ENCODE results near the gene METTL4.
A peak's percentile ranks its signal among the peaks of the same experiment; 100 is the strongest.

The METTL4 gene

GRCh38 chr18:2571200-2572170 lies at the start of gene METTL4, which contains the start of gene NDC80:
METTL4 (minus strand) TSS chr18:2571505; CDS start chr18:2567216, 4,289 bp downstream.
NDC80 (plus strand) TSS chr18:2571557; CDS start chr18:2572986, 1,429 bp downstream.
- peak; percentile 93 for DNase-seq

DNA sequence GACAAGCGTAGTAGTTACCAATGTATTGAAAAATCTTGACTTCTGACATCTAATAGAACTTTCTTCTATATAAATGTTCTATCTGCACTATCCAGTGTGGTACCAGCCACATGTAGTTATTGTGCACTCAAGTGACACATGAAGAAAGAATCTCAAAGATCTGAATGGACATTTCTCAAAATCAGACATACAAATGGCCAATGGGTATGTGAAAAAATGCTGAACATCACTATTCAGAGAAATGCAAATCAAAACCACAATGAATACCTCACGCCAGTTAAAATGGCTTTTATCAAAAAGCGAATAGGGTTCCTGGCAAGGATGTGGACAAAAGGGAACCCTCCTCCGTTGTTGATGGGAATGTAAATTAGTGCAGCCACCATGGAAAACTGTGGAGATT lies 46.7 kb upstream of the METTL4 start:
- no peak for DNase-seq

DNA sequence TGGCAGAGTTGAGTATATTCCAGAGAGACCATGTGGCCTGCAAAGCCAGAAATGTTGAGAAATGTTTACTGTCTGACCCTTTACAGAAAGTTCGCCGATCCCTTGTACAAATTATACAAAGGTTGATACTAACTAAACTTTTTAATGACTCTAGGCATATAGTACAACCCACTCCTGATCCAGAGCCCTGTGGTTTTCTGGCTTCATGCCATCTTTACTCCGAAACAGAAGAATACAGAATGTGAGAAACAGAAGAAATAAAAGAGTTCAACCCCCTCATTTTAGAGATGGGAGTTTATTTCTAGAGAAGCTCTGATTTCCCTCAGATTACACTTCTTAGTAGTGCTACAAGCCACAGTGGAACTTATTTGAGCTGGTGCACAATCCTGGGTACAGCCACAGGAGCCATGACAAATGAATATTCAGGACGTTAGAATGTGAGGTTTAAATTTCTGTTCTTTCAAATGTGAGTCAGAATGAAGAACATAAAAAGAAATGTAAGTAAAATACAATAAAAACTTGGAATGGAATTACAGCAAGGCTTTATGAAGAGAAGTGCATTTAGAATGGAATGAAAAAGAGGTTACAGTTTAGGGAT lies 46.2 kb upstream of the METTL4 start:
- no peak for DNase-seq

DNA sequence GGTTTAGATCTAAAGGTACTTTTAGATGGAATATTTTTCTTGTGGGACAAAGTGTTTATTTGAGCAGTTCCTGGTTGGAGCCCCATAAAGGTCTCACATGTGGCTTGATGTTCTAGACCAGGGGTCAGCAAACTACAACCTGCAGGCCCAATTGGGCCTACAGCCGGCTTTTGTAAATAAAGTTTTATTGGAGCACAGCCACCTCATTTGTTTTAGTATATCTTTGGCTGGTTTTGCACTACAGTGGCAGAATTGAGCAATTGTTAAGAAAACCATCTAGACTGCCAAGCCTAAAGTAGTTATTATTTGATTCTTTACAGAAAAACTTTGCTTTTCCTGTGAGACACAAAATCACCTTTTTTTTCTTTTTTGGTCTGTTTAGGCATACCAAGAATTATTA lies 41.7 kb upstream of the METTL4 start:
- no peak for DNase-seq

DNA sequence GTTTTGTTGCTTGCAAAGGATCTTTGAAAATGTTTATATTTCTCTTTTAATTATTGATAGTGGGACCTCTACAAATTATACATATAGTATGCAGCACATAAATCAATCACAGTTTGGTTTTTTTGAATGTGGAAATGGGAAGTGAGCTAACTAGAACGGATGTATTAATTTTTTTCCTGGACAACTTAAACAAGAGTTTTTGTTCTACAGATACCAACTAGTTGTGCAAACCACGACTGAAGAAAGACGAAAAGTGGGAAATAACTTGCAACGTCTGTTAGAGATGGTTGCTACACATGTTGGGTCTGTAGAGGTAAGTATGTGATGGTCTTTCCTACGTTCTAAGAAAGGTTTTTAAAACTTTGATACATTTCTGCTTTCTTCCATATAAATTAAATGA lies 39.2 kb upstream of the METTL4 start:
- no peak for DNase-seq

GRCh38 chr18:2609604-2610003 lies 38.3 kb upstream of the METTL4 start:
- DNase-seq = no peak

DNA sequence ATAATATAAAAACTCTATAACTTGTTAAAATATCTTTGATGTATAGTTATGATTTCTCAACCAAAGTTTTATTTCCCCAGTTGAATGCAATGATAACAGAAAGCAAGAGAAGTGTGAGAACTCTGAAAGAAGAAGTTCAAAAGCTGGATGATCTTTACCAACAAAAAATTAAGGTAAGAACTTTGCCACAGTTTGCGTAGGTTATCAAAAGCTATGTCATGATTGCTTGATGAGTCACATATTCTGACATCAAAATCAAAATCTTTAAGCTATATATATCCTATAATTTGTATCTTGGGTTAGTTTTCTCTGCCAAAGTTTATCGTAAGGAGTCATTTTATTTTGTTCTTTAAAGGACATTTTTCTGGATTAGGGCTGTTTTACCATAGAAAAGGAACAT lies 35.0 kb upstream of the METTL4 start:
- no peak for DNase-seq

GRCh38 chr18:2602844-2603243 lies 31.5 kb upstream of the METTL4 start:
- no peak for DNase-seq

DNA sequence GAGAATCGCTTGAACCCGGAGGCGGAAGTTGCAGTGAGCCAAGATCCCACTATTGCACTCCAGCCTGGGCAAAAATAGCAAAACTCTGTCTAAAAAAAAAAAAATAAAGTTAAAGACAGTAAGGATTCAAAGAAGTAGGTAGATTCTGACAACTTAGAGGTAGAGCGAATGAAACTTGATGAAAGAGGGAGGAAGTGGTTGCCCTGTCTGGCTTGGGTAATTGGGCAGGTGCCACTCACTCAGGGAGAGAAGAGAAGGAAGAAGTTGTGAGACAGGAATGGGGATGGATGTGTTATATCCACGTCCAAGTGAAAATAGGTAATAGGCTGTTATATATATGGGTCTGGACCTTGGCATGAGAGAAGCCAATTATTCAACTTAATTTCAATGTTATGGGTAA lies 26.3 kb upstream of the METTL4 start:
- DNase-seq = no peak

- DNase-seq = no peak
Observed at GRCh38 chr18:2590303-2590702, 19.0 kb upstream of the METTL4 start.

GRCh38 chr18:2589345-2590068 lies 18.2 kb upstream of the METTL4 start:
- DNase-seq = no peak

DNA sequence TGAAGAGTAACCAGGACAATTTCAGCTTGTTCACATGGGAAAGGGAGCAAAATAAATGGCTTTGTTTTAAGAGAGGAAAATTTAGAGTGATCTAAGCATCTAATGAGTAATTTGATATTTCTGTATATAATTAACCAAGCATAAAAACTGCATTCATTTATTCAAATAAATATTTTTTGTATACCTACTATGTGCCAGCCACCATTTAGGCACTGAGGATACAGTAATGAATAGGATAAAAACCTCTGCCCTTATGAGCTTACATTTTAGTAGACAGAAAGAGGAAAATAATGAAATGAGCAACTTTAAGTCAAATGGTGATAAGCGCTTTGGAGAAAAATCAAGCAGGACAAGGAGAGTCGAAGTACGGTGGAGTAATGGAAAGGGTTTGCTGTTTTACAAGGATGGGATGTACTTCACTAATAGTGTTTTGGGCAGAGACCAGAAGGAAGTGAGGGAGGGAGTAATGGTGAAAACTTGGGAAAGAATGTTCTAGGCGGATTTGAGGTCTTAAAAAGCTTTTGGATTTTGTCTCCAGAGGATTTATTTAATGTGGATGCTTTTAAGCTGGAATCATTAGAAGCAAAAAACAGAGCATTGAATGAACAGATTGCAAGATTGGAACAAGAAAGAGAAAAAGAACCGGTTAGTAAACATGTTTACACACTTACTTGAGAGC lies 17.5 kb upstream of the METTL4 start:
- DNase-seq = no peak

- no peak for DNase-seq
Observed at GRCh38 chr18:2587788-2588187, 16.5 kb upstream of the METTL4 start.

DNA sequence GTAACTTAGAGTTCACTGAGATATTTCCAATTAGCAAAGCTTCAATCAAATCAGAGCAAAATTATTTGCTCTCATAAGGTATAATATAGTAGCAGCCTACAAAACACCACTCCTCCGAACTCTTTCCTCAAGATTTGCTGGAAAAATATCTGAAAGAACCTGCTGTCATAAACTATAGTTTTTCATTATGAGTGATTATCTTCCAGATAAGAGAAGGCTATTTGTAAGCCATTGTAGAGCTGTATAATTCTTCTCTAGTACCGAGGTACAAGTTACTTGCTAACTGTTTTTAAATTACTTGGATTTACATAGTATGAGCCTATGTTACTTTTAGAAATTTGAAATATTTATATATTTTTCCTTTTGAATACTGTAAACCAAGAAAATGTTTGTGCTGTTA lies 2.1 kb upstream of the METTL4 start:
- DNase-seq = no peak

GRCh38 chr18:2572892-2573291 lies 1.6 kb upstream of the METTL4 start:
- no peak for DNase-seq

- DNase-seq = no peak
Observed at GRCh38 chr18:2572171-2572569, 865 bp upstream of the METTL4 start.

- DNase-seq = peak; percentile 82
Observed at GRCh38 chr18:2570772-2571199, 519 bp downstream of the METTL4 start.

- DNase-seq = no peak
Observed at GRCh38 chr18:2569338-2570207, 1.7 kb downstream of the METTL4 start.

DNA sequence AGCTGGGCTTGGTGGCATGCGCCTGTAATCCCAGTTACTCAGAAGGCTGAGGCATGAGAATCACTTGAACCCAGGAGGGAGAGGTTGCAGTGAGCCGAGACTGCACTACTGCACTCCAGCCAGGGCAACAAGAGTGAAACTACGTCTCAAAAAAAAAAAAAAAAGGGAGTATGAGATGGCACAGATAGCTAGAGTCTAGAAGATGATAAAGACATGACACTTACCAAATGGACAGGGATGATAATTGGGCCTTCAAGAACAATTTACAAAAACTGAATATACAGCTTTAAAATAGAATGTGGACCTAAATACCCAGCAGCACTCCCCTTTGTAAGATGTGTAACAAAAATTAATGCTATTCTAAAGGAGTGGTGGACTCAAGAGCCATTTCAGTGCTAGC lies 2.7 kb downstream of the METTL4 start:
- DNase-seq = no peak

DNA sequence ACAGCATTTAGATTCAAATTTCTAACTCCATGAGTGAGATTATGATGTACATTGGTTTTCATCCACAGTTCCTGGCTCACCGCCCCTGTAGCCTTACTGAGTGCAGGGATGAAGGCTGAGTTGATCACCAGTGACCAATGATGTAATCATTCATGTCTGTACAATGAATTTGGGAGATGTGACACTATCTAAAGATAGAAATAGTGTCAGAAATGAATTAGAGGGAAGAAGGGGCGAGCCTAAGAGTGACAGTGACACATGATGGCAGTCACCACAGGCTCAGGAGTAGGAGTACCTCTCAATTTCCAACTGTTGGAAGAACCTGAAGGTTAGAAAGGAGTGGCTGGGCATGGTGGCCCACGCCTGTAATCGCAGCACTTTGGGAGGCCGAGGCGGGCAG lies 3.2 kb downstream of the METTL4 start:
- DNase-seq = no peak

GRCh38 chr18:2564373-2564772 lies 6.9 kb downstream of the METTL4 start:
- no peak for DNase-seq

DNA sequence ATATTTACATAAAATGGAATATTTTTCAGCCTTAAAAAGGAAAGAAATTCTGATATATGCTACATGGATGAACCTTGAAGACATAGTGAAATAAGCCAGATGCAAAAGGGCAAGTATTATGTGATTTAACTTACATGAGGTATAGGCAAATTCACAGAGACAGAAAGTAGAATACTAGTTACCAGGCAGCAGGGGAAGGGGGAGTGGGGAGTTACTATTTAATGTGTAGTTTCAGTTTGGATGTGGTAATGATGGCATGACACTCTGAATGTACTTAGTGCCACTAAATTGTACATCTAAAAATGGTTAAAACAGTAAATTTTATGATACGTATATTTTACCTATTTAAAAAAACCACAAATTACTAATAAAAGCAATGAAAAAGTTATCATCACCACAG lies 12.1 kb downstream of the METTL4 start:
- no peak for DNase-seq

Measured in right hindlimb (tissue), 1 donor.